ENCODE data around the gene STIP1.
A peak's percentile ranks its signal among the peaks of the same experiment; 100 is the strongest.

The STIP1 gene

DNA sequence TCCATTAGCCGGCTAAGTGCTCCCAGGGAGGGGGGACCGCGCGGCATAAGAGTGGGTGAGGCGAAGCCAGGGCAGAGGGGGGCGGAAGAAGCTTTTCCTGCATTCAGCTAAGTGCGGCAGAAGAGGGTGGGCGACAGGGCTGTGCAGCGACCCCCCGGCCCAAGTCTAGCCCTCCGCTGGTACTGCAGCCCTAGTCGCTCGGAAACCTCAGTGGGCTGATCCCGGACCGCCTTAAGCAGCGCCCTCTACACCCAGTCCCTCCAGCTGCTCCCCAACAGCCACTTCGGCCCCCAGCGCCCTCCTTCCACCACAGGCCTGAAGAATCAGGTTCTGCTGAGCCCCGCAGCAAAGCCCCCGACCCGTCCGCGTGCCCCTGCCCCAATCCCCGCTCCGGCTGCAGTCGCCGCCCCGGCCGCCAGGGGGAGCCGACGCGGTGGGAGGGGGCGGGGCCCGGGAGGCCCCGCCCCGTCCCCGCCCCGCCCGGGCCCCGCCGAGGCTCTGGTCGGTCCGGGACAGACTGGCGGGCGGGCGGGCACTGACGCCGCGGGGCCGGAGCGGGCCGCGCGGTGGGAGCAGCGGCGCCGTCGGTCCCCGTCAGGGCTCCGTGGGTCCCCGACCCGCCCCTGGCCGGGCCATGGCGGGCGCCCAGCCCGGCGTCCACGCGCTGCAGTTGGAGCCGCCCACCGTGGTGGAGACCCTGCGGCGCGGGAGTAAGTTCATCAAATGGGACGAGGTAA, 65.2 kb downstream of the STIP1 start, which contains the start of gene PLCB3:
TSS of gene PLCB3 (plus strand) at position 515 of the 737 bp plus-strand sequence. CDS start at position 635, 120 bp downstream.
- DNase-seq (ENCODE audit: low read depth): peak; percentile 59

DNA sequence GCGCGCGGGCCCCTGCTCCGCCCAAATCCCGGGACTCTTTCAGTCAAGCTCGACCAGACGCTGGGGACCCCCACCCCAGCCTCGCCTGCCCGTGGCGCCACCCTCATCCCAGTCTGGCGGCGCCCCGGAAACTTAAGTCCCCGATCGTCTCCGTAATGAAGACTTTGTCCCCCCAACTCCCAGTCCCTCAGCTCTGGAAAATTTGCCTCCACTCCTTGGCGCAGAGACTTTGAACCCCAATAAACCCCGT, 65.7 kb downstream of the STIP1 start:
- DNase-seq (ENCODE audit: low read depth): no peak

DNA sequence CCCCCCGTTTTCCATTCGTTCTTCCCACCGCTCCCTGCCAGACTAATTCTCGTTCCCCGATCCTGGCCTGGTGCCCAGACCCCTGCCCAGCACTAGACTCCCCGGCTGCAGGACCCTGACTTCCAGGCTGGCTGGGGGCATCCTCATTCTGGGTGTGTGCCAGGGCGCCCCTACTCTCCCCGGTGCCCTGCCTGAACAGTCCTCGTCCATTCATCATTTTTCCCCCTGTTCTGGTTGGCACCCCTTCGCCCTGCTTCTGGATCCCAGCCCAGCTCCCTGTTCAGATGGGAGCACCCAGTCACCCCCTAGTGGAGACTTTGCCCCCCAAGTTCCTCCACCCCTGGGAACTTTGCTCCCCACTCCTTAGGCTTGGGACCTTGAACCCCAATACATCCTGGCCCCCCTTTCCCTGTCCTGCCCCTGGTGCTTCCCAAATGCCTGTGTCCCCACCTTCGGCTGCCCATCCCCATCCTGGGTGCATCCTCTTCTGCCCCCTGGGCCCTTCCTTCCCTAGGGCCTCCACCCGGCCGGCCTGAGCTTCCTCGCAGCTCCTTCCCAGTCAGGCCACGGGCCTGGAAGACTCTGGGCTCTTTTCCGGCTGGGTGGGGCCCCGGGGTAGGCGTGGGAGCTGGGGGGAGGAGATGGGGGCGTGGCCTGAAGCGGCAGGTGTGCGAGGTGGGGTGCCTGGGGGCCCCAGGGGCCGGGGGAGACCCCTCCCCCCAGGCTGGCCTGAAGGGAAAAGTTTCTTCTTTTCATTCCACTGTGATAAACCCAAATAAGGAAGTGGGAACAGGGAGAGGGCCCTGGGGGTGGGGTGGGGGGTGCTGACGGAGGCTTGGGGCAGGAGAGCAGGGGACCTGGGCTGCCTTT, 66.3 kb downstream of the STIP1 start:
- peak; percentile 65 for DNase-seq (ENCODE audit: low read depth)

DNA sequence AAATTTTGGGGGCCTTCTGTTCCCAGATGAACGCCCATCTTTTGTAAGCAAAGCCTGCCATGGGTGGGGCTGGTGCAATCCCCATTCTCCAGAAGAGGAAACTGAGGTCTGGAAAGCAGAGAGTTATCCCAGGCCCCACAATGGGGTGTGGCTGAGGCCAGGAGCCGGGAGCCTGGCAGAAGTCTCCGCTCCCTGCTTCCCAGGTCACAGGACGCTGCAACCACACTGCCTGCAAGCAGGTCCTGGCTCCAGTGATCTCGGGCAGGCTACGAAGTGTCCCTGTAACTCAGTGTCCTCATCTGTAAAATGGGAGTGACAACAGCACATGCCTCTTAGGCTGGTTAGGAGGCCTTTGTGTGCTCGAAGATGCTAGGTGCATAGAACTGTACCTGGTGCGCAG, 67.1 kb downstream of the STIP1 start:
- no peak for DNase-seq (ENCODE audit: low read depth)

DNA sequence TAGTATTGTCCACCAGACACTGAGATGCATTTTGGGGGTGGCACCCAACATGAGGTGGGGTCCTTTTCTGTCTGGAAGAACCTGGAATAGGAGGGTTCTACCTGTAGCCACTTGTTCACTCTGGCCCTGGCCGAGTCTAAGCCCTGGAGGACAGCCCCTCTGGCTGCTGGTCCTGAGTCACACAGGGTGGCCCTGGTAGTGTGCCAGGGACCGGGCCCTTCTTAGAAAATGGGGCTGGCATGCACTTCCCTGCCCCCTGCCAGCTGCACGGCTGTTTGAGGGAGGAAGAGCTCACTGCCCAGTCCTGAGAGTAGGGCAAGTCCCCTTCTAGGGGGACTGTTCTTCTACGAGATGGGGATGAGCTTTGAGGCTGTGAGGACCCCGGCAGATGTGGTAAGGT, 67.5 kb downstream of the STIP1 start:
- peak; percentile 52 for DNase-seq (ENCODE audit: low read depth)
